ENCODE measurements around the gene PROSER2. TPM values are rescaled to one million over a fixed set of nuclear protein-coding genes. Genes with fewer than 3 reads are reported as not detected.

PROSER2 gene
- polyA plus RNA-seq, 2 of the 4 experiments (the other 2 are of a cell fraction): 10.1 to 14.4 TPM

DNA sequence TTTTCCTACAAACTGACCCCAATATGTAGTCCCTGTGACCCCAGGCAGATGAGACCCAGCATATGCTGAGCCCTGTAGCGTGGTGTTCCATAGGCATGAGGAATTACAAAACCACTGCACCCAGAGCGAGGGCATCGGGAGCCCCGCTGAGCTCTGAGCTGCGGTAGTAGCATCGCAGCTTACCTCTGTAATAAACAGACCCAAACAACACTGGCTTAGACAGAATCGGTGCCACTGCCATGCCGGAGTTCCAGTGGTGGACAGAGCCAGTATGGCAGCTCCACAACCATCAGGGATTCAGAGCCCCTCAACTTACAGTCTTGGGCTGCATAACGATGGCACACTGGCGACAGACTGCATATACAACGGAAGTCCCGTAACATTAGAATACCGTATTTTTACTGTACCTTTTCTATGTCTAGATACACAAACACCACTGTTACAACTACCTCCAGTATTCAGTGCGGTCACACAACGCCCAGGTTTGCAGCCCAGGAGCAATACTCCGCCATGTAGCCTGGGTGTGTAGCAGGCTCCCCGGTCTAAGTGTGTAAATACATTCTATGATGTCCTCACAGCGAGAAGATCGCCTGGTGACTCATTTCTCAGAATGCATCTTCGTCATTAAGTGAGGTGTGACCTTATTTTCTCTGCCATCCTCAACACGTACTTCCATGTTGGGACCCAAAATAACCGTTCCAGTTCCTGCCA is 68.8 kb downstream of the PROSER2 start:
- Histone ChIP-seq H3K4me1 (peaks cover 5% of the 10 kb centered on the region; the same call in 2 of the 3 replicates), H3K27ac (no peak overlapping the region), H3K4me2 (no peak overlapping the region), H3K9me3 (no peaks in the 10 kb centered on the region), H3K4me3 (no peak overlapping the region)
- TF ChIP-seq HOXA7 (CRISPR knock-in tag; IDR thresholded peaks at IDR 0.05) (no peak), FOSB (CRISPR knock-in tag; IDR thresholded peaks at IDR 0.05) (no peak), ZFP36 (IDR thresholded peaks at IDR 0.05; ENCODE audit: borderline replicate concordance, partially characterized antibody) (no peak), PHF8 (IDR thresholded peaks at IDR 0.05; ENCODE audit: borderline replicate concordance, low read depth) (no peak), HMGXB4 (CRISPR knock-in tag; IDR thresholded peaks at IDR 0.05; ENCODE audit: borderline replicate concordance) (no peak), NPAS2 (CRISPR knock-in tag; IDR thresholded peaks at IDR 0.05; ENCODE audit: borderline replicate concordance) (no peak), CBX8 (IDR thresholded peaks at IDR 0.05) (no peak), MAZ (IDR thresholded peaks at IDR 0.05; ENCODE audit: borderline replicate concordance, low read depth, low read length) (no peak), SMC3 (IDR thresholded peaks at IDR 0.05) (no peak), ATOH8 (CRISPR knock-in tag; IDR thresholded peaks at IDR 0.05; ENCODE audit: low read depth) (no peak), KDM1A (IDR thresholded peaks at IDR 0.05; ENCODE audit: low read depth) (no peak), MYC (IDR thresholded peaks at IDR 0.05; ENCODE audit: borderline replicate concordance, low read length) (no peak), EP300 (IDR thresholded peaks at IDR 0.05) (no peak)
- TF ChIP-seq, protein P1, sequence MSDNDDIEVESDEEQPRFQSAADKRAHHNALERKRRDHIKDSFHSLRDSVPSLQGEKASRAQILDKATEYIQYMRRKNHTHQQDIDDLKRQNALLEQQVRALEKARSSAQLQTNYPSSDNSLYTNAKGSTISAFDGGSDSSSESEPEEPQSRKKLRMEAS (IDR thresholded peaks at IDR 0.05): no peak
- DNase-seq (ENCODE audit: low read depth in 1 of 2, low spot score in 1 of 2) (no peak), FAIRE-seq (no peak), ATAC-seq (no peak)
- CTCF ChIA-PET: interaction anchor here (0.5 to 1.0 kb wide), 2 partner anchors 9 to 232 kb away, joined by 3 read pairs; no protein-coding TSS in a partner anchor
- POLR2A ChIA-PET: interaction anchor here (1.1 kb wide), 1 partner anchor 11 kb away, joined by 7 read pairs; no protein-coding TSS in a partner anchor
- 89% methylated on average over 22 of the region's 22 CpGs for WGBS (ENCODE audit: missing lambda C conversion rate)

- 93% methylated on average over 16 of the region's 22 CpGs for WGBS (ENCODE audit: missing lambda C conversion rate)
- ChIA-PET CTCF (interaction anchor here (1.9 kb wide), 1 partner anchor 12 kb away, joined by 6 read pairs; no protein-coding TSS in a partner anchor), POLR2A (no interaction called here)
- TF ChIP-seq TP53 (CRISPR knock-in tag; IDR thresholded peaks at IDR 0.05) (no peak), CBX2 (IDR thresholded peaks at IDR 0.05; ENCODE audit: borderline replicate concordance, low read depth) (no peak), EHMT2 (IDR thresholded peaks at IDR 0.05; ENCODE audit: low read depth) (no peak), TFCP2L1 (CRISPR knock-in tag; IDR thresholded peaks at IDR 0.05) (no peak), NR3C1 (IDR thresholded peaks at IDR 0.05) (no peak), HOXB13 (CRISPR knock-in tag; IDR thresholded peaks at IDR 0.05; ENCODE audit: low read depth) (no peak), POLR2AphosphoS2 (conservative IDR thresholded peaks at IDR 0.05; ENCODE audit: low read length) (no peak), FOSL2 (IDR thresholded peaks at IDR 0.05) (no peak), FOSL2 (CRISPR knock-in tag; IDR thresholded peaks at IDR 0.05) (no peak), BHLHE40 (IDR thresholded peaks at IDR 0.05; ENCODE audit: low read depth, low read length) (no peak), EP300 (IDR thresholded peaks at IDR 0.05) (no peak), ZC3H11A (IDR thresholded peaks at IDR 0.05) (no peak), GATA3 (IDR thresholded peaks at IDR 0.05; ENCODE audit: borderline replicate concordance) (no peak)
- TF ChIP-seq, protein P2, sequence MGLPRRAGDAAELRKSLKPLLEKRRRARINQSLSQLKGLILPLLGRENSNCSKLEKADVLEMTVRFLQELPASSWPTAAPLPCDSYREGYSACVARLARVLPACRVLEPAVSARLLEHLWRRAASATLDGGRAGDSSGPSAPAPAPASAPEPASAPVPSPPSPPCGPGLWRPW (IDR thresholded peaks at IDR 0.05): no peak
- TF ChIP-seq, protein P3, sequence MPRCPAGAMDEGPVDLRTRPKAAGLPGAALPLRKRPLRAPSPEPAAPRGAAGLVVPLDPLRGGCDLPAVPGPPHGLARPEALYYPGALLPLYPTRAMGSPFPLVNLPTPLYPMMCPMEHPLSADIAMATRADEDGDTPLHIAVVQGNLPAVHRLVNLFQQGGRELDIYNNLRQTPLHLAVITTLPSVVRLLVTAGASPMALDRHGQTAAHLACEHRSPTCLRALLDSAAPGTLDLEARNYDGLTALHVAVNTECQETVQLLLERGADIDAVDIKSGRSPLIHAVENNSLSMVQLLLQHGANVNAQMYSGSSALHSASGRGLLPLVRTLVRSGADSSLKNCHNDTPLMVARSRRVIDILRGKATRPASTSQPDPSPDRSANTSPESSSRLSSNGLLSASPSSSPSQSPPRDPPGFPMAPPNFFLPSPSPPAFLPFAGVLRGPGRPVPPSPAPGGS (IDR thresholded peaks at IDR 0.05): no peak
- TF ChIP-seq, protein P4, sequence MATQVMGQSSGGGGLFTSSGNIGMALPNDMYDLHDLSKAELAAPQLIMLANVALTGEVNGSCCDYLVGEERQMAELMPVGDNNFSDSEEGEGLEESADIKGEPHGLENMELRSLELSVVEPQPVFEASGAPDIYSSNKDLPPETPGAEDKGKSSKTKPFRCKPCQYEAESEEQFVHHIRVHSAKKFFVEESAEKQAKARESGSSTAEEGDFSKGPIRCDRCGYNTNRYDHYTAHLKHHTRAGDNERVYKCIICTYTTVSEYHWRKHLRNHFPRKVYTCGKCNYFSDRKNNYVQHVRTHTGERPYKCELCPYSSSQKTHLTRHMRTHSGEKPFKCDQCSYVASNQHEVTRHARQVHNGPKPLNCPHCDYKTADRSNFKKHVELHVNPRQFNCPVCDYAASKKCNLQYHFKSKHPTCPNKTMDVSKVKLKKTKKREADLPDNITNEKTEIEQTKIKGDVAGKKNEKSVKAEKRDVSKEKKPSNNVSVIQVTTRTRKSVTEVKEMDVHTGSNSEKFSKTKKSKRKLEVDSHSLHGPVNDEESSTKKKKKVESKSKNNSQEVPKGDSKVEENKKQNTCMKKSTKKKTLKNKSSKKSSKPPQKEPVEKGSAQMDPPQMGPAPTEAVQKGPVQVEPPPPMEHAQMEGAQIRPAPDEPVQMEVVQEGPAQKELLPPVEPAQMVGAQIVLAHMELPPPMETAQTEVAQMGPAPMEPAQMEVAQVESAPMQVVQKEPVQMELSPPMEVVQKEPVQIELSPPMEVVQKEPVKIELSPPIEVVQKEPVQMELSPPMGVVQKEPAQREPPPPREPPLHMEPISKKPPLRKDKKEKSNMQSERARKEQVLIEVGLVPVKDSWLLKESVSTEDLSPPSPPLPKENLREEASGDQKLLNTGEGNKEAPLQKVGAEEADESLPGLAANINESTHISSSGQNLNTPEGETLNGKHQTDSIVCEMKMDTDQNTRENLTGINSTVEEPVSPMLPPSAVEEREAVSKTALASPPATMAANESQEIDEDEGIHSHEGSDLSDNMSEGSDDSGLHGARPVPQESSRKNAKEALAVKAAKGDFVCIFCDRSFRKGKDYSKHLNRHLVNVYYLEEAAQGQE (IDR thresholded peaks at IDR 0.05): no peak
- ATAC-seq (peak in 1 of 2 experiments; percentile 15; a peak in 1 of 6 replicates), DNase-seq (ENCODE audit: low read depth in 1 of 2, low spot score in 1 of 2) (no peak), FAIRE-seq (no peak)
- Histone ChIP-seq H3K9me3 (no peaks in the 10 kb centered on the region), H3K4me2 (no peak overlapping the region), H3K4me3 (no peak overlapping the region), H3K27ac (peak overlapping the region in 1 of 2 experiments; percentile 41; a peak in 1 of 6 replicates), H3K4me1 (peaks cover 12% of the 10 kb centered on the region)
Observed at GRCh38 chr10:11893749-11894278, 70.7 kb downstream of the PROSER2 start.

Data from A549 (cell line).